Bronchial epithelial cell (primary cell): ENCODE measurements around the gene TMTC1. TPM values are rescaled to one million over a fixed set of nuclear protein-coding genes. Genes with fewer than 3 reads are reported as not detected.
A peak's percentile ranks its signal among the peaks of the same experiment; 100 is the strongest.
"Not testable (repeated sequence)": the region's sequence is repeated elsewhere in the genome, so short reads cannot be mapped to it uniquely, and the experiment has no call there.

ENCODE experiments used
- DNase-seq: peaks from one replicate; pipeline ENCODE4 v3.0.0-alpha.2; 2010; ENCODE audit warnings: low read depth
- FAIRE-seq: peaks from 2 replicates; lab custom pipeline; 2011; peaks lifted over from hg19 to GRCh38; lab: Jason Lieb, UNC
- H3K27me3 ChIP-seq: 2 replicates; pipeline ENCODE4 v1.5.1; 2011; ENCODE audit warnings: low read length; ENCODE audit not compliant: control insufficient read depth, insufficient read depth
- H3K36me3 ChIP-seq: 2 replicates; pipeline ENCODE4 v1.5.1; 2011; ENCODE audit warnings: low read length; ENCODE audit not compliant: control insufficient read depth, insufficient read depth
- H3K4me3 ChIP-seq: 2 replicates; pipeline ENCODE4 v1.5.1; 2011; ENCODE audit warnings: mild to moderate bottlenecking, low read depth, low read length, control low read depth
- total RNA-seq: library from RNA; depleted of rRNA; stranded (reverse); fragments of >200 nt; gene quantifications from 2 replicates; pipeline ENCODE4 v1.2.1, GENCODE V29; 2014
- TF ChIP-seq, protein P1 (sequence below): IDR thresholded peaks from 2 replicates; pipeline ENCODE4 v1.5.1; 2011; ENCODE audit warnings: mild to moderate bottlenecking, moderate library complexity, low read length, control low read depth, inconsistent platforms; ENCODE audit not compliant: insufficient read depth, severe bottlenecking

The TMTC1 gene
- total RNA-seq, 1 donor from 2014 or later, result 4.5 TPM

DNA sequence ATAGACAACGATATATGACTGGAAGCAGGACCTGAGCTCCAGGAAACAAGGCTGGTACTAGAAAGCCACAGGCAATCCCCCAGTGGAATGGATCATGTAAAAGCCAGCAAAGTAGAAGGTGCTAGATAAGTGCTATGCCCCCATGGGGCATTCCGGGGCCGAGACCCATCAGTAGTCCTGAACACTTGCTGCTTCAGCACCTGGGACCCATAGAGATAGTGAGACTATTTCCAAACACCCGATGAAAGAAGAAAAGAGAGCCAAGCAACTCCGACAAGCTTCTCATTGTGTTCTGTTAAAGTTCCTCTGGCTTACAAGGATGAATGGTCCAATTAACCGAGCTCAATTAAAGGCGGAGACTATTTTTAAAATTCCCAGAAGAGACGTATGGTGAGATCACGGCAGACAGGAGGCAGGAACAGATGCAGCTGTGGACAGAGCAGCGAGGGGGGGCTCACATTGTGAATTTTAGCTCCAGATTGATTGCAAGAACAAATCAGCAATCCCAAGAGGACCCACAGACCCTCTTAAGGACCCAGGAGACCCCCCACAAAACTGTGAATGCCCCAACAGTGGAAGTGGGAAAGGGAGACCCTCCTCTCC lies 143.7 kb downstream of the TMTC1 start:
- no peak for FAIRE-seq
- TF ChIP-seq, protein P1, sequence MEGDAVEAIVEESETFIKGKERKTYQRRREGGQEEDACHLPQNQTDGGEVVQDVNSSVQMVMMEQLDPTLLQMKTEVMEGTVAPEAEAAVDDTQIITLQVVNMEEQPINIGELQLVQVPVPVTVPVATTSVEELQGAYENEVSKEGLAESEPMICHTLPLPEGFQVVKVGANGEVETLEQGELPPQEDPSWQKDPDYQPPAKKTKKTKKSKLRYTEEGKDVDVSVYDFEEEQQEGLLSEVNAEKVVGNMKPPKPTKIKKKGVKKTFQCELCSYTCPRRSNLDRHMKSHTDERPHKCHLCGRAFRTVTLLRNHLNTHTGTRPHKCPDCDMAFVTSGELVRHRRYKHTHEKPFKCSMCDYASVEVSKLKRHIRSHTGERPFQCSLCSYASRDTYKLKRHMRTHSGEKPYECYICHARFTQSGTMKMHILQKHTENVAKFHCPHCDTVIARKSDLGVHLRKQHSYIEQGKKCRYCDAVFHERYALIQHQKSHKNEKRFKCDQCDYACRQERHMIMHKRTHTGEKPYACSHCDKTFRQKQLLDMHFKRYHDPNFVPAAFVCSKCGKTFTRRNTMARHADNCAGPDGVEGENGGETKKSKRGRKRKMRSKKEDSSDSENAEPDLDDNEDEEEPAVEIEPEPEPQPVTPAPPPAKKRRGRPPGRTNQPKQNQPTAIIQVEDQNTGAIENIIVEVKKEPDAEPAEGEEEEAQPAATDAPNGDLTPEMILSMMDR, result no peak
- DNase-seq, result no peak
- Histone ChIP-seq H3K27me3 (no peaks in the 10 kb centered on the region), H3K4me3 (no peak overlapping the region), H3K36me3 (no peaks in the 10 kb centered on the region)

DNA sequence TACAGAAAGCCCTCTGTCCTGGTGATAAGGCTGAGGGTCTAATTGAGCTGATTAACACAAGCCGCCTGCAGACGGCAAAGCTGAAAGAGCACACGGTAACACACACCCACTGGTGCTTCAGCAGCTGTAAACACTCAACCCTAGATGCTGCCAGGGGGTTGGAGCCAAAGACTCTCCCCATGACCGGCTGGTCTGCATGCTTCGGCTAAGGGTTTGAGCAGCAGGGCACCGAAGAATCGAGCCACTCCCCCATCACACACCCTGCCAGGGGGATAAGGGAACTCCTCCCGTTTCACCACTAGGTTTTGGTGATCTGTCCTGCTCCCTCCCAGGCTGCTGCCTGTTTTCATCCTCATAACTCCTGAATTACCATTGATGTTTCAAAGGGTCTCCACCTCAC lies 145.2 kb downstream of the TMTC1 start:
- DNase-seq, result no peak
- H3K4me3 ChIP-seq, result no peak overlapping the region
- TF ChIP-seq, protein P1, result no peak
- no peaks in the 10 kb centered on the region for H3K27me3 ChIP-seq
- no peak for FAIRE-seq
- H3K36me3 ChIP-seq, result no peaks in the 10 kb centered on the region

DNA sequence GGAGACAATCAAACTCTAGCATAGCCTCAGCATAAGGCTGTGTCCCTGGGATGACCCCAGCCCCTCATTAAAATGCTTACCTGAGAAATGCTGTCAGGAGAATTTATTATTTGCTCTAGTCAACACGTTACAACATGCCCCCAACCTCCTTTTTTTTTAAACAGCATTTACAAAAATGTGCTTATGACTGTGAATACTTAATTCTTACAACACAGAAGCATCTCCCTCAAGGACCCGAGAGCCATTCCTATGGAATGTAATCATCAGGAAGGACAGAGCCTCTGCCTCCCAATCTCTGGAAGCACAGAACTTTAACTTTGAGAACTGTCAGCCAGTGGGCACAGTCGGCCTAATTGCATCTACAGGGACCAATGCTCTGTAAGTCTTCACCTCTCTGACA lies 149.7 kb downstream of the TMTC1 start:
- TF ChIP-seq, protein P1, result no peak
- DNase-seq (peak; percentile 53), FAIRE-seq (no peak)
- no peaks in the 10 kb centered on the region for H3K27me3 ChIP-seq
- no peaks in the 10 kb centered on the region for H3K36me3 ChIP-seq
- H3K4me3 ChIP-seq, result no peak overlapping the region

DNA sequence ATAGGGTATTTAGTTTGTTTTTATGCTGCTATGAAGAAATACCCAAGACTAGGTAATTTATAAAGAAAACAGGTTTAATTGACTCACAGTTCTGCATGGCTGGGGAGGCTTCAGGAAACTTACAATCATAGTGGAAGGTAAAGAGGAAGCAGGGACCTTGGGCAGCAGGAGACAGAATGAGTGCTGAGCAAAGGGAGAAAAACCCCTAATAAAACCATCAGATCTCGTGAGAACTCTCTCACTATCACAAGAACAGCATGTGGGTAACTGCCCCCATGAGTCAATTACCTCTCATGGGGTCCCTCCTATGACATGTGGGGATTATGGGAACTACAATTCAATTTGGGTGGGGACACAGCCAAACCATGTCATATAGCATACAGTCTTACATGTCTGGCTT lies 153.6 kb downstream of the TMTC1 start:
- H3K36me3 ChIP-seq, H3K4me3 ChIP-seq, DNase-seq, H3K27me3 ChIP-seq, FAIRE-seq: not testable (repeated sequence)

DNA sequence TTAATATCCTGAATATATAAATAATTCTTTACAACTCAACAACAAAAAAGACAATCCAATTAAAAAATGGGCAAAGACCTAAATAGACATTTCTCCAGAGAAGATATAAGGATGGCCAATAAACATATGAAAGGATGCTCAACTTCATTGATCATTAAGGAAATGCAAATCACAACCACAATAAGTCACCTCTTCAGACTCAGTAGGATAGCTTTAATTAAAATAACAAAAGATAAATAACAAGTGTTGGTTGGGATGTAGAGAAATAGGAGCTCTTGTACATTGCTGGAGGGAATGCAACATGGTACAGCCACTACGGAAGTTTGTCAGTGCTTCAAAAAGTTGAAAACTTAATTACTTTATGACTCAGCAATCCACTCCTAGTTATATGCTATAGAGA lies 156.5 kb downstream of the TMTC1 start:
- DNase-seq, result no peak
- TF ChIP-seq, protein P1, result no peak
- FAIRE-seq, result no peak
- Histone ChIP-seq H3K36me3 (no peaks in the 10 kb centered on the region), H3K4me3 (no peak overlapping the region), H3K27me3 (no peaks in the 10 kb centered on the region)

DNA sequence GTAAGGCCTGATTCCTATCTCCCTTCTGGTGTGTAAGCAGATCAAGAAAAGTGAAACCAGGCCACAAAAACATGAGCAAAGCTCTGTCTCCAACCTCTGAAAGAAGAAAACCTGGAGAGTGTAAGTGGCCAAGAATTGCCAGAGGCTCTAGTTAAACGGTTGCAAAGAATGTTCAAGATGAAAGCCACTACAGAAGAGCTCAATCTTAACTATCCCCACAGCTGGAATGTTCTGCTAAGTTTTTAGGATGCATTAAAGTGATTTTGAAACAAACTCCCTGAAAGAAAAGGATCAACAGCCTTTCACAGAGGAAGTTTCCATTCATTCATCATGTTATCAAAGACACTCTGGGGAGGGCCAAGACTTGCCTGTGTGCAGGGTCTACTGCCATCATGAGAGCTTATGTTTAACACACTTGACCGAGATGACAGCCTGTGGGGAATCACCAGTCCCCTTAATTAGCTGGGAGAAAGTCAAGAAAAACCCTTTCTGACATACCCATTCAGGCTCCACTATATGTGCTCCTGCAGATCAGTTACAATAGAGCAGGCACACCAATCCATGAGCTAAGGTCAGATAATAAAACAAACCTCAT lies 158.3 kb downstream of the TMTC1 start:
- DNase-seq (no peak), FAIRE-seq (no peak)
- Histone ChIP-seq H3K4me3 (no peak overlapping the region), H3K36me3 (no peaks in the 10 kb centered on the region), H3K27me3 (no peaks in the 10 kb centered on the region)
- TF ChIP-seq, protein P1, result no peak
